ENCODE measurements around the gene CLCNKB.

Gene CLCNKB

DNA sequence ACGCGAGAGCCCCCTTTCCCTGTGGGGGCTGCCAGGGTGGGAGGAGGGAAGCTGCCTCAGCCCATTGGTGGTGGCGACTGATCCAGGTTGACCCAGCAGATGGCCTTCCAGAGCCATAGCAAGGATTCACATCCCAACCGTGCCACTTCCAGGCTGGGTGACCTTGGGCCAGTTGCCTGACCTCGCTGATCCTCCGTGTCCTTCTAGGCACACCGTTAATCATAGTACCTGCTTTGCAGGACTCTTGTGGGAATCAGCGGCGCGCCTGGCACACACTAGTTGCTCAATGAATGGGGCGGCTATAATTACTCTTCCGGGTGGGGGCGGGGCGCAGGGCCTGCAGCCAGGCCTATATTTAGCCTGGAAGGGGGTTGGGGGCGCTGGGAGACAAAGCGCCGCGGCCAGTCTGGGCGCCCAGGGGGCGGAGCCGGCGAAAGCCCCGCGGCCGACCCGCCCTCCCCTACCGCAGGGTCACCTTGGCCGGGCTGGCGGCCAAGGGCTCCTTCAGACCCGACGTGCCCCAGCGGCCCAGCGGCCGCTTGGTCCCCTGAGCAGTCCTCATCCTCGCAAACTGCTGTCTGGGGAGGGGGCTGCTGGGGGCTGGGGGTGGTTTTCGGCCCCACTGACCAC, 30.9 kb upstream of the CLCNKB start:
- TF ChIP-seq, protein P1, sequence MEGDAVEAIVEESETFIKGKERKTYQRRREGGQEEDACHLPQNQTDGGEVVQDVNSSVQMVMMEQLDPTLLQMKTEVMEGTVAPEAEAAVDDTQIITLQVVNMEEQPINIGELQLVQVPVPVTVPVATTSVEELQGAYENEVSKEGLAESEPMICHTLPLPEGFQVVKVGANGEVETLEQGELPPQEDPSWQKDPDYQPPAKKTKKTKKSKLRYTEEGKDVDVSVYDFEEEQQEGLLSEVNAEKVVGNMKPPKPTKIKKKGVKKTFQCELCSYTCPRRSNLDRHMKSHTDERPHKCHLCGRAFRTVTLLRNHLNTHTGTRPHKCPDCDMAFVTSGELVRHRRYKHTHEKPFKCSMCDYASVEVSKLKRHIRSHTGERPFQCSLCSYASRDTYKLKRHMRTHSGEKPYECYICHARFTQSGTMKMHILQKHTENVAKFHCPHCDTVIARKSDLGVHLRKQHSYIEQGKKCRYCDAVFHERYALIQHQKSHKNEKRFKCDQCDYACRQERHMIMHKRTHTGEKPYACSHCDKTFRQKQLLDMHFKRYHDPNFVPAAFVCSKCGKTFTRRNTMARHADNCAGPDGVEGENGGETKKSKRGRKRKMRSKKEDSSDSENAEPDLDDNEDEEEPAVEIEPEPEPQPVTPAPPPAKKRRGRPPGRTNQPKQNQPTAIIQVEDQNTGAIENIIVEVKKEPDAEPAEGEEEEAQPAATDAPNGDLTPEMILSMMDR (IDR thresholded peaks at IDR 0.05), result no peak

DNA sequence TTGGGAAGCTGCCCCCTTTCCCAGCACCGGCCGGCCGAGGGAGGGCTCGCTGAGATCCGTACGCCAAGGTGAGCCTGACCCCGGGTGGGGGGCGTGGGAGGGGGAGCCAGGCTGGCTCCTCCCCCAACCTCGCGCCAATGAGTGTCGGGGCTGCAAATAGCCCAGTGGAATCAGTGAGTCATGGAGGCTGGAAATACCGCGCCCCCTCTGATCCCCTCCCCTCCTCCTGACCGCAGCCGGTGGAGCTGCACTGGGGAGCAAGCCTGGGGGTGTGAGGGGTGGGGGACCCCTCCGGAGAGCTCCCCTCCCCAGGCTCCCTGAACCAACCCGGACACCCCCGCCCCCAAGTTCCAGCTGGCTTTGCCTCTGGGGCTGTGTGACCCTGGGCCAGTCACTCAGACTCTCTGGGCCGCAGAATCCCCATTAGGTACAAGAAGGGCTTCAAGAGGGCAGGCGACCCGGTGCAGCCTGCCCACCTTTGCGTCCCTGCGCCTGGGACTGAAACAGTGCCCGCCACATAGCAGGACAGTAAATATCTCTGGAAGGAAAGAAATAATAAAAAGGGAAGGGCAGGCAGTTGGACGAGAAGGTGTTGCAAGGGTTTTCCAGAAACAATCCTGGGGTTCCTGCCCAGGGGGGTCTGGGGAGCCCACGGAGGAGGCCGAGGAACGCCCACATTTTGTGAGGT, 30.2 kb upstream of the CLCNKB start:
- TF ChIP-seq, protein P1 (IDR thresholded peaks at IDR 0.05), result no peak

DNA sequence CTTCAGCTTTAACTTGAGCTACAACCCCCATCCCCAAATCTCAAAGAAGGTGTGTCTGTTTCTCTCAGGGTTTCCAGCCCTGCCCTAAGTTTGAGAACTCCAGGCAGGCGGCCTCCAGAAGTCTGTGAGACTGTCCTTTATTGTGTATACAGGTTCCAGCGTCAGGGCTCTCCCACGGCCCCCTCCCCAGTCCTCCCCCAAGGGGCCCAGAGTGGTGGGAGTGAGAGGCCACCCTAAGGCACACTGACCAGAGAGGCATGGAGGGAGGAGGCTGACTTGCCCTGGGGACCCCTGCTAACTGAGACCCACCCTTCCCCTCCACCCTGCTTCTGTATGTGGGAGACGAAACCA, 29.7 kb upstream of the CLCNKB start:
- TF ChIP-seq, protein P1 (IDR thresholded peaks at IDR 0.05), result no peak

DNA sequence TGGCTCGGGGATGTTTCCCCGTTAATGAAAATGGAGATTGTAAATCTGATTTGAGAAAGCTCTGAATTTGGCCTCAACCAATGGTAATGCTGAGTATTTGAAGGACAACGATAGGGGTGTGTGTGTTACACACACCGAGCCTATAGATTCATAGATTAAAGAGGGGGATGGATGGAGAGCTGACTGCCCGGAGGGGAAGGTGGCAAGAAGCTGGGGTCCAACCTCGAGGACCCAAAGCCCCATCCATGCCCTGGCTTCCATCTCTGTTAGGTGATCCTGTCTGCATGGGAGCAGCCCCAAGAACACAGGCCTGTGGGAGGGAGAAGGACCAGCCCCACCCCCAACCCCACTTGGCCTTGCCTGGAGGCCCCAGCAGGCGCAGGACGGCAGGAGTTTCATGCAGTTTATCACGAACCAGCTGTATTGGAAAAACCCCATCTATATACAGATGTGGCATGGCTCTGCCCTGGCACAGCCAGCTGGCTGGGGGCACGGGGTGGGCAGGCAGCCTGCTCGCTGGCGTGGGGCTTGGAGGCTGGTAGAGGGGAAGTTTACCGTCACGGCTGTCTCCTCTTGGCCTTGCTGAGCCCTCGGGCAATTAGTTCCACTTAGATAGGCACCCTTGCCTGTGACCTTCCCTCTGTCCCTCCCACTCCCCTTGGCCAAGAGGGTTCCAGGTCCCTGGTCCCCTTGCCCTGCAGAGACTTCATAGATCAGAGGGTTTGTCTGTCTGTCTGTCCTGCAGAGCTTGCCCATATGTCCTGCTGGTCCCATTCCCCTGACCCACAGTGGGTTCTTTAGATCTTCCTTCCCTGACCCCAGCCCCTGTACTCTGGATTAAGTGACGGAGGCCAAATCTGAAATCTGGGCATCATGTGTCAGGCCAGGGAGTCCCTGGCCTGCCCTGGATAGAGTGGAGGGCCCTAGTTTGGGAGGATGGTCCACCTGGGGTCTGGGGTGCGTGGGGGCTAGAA, 28.8 kb upstream of the CLCNKB start:
- TF ChIP-seq, protein P1 (IDR thresholded peaks at IDR 0.05), result no peak

DNA sequence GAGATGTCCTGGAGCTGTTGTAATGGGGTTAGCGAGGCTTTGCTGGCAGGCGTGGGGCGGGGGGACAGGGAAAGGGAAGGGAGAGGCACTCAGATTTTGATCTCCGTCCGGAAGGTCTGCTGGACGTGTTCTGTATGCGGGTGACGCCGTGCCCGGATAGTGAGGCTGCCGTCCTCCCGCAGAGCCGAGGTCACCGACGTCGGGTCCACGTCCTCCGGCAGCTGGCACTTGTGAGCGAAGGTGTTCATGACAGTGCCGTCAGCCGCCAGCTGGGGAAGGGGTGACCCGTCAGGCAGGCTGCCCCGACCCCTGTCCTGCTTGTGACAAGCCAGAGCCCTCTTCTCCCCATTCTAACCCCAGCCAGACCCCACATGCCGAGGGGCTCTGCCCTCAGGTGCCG, 28.1 kb upstream of the CLCNKB start:
- TF ChIP-seq, protein P1 (IDR thresholded peaks at IDR 0.05), result no peak

DNA sequence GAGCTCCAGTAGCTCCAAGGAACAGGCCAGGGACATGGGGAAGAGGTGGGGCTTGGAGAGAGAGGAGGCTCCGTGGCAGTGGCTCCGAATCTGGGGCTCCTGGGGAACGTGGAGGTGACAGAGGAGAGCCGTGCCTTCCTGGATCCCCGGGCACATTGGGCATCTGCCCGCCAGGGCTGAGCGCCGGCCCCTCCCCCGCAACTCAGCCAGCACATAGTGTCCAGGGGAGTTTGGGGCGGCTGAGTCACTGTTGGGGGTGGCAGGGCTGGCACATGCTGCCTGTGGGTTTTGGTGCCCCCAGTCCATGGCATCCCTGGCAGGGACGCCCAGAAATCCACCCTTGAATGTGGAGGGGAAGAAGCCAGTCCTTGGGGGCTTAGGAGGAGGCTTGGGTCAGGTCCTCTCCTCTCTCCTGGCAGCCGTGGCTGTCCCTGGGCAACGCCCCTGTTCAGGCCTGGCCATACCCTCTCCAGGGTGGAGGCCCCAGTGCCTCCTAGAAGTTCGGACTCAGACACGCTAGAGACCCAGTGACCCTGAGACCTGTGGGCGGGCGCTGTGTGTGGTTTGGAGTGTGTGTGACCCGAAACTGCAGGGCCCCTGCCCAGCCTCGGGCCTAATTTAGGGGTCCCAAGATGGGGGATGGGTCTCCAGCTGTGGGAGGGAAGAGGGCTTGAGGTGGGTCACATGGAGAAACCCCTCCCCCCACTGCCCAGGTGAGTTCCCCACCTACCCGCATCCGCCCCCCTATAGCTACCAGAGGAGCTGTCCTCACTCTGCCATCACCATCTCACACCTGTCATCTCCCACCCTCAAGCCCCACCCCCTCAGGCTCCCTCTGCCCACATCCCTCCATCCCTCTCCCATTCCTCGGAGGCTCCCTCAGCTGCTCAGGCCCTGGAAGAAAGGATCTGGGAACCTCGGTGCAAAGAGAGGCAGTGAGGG, 27.4 kb upstream of the CLCNKB start:
- TF ChIP-seq, protein P1 (IDR thresholded peaks at IDR 0.05), result no peak

DNA sequence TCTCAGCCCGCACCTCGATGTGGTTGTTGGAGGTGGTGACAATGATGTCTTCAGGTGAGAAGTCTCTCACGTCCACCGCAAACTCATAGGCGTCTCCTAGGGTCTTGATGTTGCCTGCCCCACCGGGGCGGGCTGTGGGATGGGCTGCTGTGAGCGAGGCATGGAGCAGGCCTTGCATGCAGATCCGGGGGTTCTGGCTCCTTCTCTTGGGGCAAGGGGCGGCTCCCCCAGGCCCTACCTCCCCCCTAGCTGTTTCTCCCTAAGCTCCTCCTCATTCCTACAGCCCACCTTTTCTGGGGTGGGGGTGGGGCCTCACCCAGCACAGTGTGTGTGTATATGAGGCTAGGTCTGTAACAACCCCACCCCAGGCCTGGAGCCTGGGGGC, 26.5 kb upstream of the CLCNKB start:
- TF ChIP-seq, protein P1 (IDR thresholded peaks at IDR 0.05), result no peak

Data from LNCAP (cell line).